Measurements from ENCODE around the gene MECP2.

MECP2 gene

GRCh38 chrX:154011376-154012335 lies 85.9 kb downstream of the MECP2 start:
- no peak for TF ChIP-seq CTCF (IDR thresholded peaks at IDR 0.05; ENCODE audit: insufficient read depth, low read depth, low read length, missing control alignments)
- no peak overlapping the region for H3K4me3 ChIP-seq (ENCODE audit: low read length)
- DNase-seq (ENCODE audit: low read depth), result no peak

DNA sequence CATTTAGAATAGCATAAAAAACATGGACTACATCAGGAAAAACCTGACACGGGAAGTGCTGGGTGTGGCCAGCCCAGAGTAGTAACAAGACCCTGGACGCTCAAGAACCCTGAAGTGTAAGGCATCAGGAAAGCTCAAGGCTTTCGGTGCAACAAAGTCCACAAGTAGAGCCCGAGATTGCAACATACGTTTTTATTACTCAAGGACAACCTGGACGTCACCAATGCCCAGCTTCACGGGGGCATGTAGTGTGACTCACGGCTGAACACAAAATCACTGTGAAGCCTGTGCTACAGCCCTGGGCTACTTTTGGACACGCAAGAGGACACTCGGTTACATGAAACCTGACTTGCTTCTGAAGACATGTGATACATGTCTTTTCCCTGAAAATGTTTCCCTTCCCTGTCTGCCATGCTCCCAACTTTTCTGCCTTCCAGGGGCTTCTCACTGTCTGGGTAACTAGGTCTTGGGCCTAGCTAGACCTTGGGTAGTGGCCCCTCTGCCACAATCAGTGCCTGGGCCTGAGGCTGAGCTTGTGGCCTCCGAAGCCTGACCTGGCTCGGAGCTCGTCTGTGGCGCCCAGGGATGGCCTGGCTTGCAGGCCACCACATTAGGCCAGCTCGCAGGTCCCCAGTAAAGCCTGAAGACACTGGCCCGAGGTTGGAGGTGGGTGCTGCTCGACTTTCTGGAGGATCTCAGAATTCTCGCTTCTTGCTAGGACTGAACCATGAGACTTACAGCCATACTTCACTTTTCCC lies 87.0 kb downstream of the MECP2 start:
- peak; percentile 62 for DNase-seq (ENCODE audit: low read depth)
- no peak for TF ChIP-seq CTCF (IDR thresholded peaks at IDR 0.05; ENCODE audit: insufficient read depth, low read depth, low read length, missing control alignments)
- H3K4me3 ChIP-seq (ENCODE audit: low read length), result no peak overlapping the region

DNA sequence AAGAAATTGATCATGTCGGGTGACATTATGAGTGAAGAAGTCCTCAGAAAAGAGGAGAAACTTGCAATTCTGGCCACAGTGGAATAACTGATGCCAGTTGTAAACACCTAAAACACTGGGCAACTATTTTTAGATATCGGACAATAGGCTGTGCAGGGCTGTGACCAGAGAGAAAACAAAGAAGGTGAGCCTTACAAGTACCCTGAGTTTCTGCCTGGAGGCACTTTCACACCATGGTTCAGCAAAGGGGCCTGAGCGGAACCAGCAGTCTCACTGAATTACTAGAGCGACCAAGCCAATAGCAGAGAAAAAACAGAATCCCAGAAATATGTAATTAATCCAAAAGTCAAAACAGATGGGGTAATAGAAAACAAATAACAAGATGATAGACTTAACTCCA lies 89.0 kb downstream of the MECP2 start:
- no peak for TF ChIP-seq CTCF (IDR thresholded peaks at IDR 0.05; ENCODE audit: insufficient read depth, low read depth, low read length, missing control alignments)
- no peak overlapping the region for H3K4me3 ChIP-seq (ENCODE audit: low read length)
- DNase-seq (ENCODE audit: low read depth), result no peak

DNA sequence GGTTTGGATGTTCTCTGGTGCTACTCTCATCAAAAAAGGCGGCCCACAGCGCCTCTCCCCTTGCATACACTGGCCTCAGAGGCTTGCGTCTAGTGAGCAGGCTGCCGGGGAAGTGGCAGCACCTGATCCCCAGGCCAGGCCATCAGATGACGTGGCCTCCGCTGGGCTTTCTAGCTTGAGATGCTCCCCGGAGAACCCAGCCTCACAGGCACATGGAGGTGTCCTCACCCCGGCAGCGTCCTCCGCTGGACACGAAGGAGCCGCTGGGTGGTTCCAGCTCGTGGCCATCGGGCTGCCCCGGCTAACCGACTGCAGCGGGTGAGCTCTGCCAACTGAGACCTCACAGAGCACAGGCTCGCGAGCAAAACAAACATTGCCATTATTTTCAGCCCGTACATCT lies 90.6 kb downstream of the MECP2 start:
- no peak for TF ChIP-seq CTCF (IDR thresholded peaks at IDR 0.05; ENCODE audit: insufficient read depth, low read depth, low read length, missing control alignments)
- no peak for DNase-seq (ENCODE audit: low read depth)
- no peak overlapping the region for H3K4me3 ChIP-seq (ENCODE audit: low read length)

DNA sequence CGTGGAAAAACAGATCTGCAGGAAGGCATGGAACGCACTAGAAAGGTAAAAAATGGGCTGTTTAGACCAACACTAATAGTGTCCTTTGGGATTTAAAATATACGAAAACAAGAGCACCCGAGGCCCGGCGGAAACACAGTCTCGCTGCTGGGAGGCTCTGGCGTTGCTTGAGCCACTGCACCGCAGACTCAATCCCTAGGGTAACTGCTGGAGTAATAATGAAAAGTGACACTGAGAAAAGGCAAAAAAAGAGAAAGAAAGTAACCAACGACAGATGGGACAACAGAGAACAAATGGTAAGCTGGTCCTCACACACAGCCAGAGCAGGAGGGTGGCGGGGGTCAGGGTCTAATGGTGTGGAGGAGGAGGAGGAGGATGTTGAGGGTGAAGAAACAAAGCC lies 93.2 kb downstream of the MECP2 start:
- no peak overlapping the region for H3K4me3 ChIP-seq (ENCODE audit: low read length)
- DNase-seq (ENCODE audit: low read depth), result no peak
- no peak for TF ChIP-seq CTCF (IDR thresholded peaks at IDR 0.05; ENCODE audit: insufficient read depth, low read depth, low read length, missing control alignments)

DNA sequence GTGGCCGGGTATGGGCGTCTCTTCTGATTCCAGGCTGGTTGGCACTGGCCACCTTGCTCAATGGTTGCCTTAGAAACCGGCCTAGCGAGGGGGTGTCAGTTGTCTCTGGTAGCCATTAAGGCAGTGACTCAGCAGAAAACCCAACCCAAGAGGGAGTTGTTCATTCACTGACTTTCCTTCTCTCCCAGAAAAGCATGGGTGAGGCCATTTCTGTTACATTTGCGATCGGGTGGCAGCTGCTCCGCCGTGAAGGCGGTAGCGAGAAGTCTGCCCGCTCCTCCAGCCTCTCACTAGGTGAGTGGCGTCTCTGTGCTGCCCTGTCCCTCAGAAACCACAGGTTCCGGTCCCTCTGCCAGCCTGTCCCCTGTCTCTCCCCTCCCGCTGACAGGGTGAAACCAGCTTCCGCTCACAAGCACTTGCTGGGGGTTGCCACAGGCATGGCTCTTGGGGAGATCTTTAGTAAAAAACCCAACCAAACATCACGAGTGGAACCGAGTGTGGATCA lies 95.2 kb downstream of the MECP2 start:
- no peak for TF ChIP-seq CTCF (IDR thresholded peaks at IDR 0.05; ENCODE audit: insufficient read depth, low read depth, low read length, missing control alignments)
- peak; percentile 60 for DNase-seq (ENCODE audit: low read depth)
- no peak overlapping the region for H3K4me3 ChIP-seq (ENCODE audit: low read length)

Measured in epithelial cell of esophagus (primary cell).